GM18519 (cell line): Measurements from ENCODE around the gene CRIM1.

Experiments
- ATAC-seq: cut with Tn5 transposase; IDR thresholded peaks from one replicate; pipeline ENCODE4 v1.9.1; 2021; ENCODE audit warnings: mild to moderate bottlenecking, moderate library complexity; ENCODE audit not compliant: unreplicated experiment, low FRiP score

Gene CRIM1

GRCh38 chr2:36416370-36417165 is 61.0 kb downstream of the CRIM1 start:
- ATAC-seq: no peak

GRCh38 chr2:36420569-36421181 is 65.1 kb downstream of the CRIM1 start:
- ATAC-seq: no peak

GRCh38 chr2:36421379-36421778 is 65.8 kb downstream of the CRIM1 start:
- ATAC-seq: no peak

- no peak for ATAC-seq
Measured at GRCh38 chr2:36423172-36423571, 67.6 kb downstream of the CRIM1 start.

GRCh38 chr2:36423619-36424120 is 68.1 kb downstream of the CRIM1 start:
- no peak for ATAC-seq

GRCh38 chr2:36425608-36426355 is 70.2 kb downstream of the CRIM1 start:
- no peak for ATAC-seq

GRCh38 chr2:36427790-36428243 is 72.2 kb downstream of the CRIM1 start:
- no peak for ATAC-seq

- ATAC-seq: no peak
Measured at GRCh38 chr2:36430549-36430948, 75.0 kb downstream of the CRIM1 start.

GRCh38 chr2:36432479-36432878 is 76.9 kb downstream of the CRIM1 start:
- ATAC-seq: no peak

GRCh38 chr2:36433311-36434217 is 78.0 kb downstream of the CRIM1 start:
- ATAC-seq: no peak

- no peak for ATAC-seq
Measured at GRCh38 chr2:36438449-36438977, 82.9 kb downstream of the CRIM1 start.

GRCh38 chr2:36439084-36439483 is 83.5 kb downstream of the CRIM1 start:
- no peak for ATAC-seq

- no peak for ATAC-seq
Measured at GRCh38 chr2:36441065-36441625, 85.6 kb downstream of the CRIM1 start.

GRCh38 chr2:36441816-36442215 is 86.2 kb downstream of the CRIM1 start:
- ATAC-seq: no peak

- ATAC-seq: no peak
Measured at GRCh38 chr2:36444216-36444936, 88.8 kb downstream of the CRIM1 start.

- ATAC-seq: no peak
Measured at GRCh38 chr2:36445185-36445866, 89.7 kb downstream of the CRIM1 start.

- no peak for ATAC-seq
Measured at GRCh38 chr2:36446294-36446693, 90.7 kb downstream of the CRIM1 start.

GRCh38 chr2:36449213-36449612 is 93.6 kb downstream of the CRIM1 start:
- ATAC-seq: no peak
